Left ventricle myocardium inferior (tissue), 1 donor: ENCODE data around the gene DCHS1. TPM values are rescaled to one million over a fixed set of nuclear protein-coding genes. Genes with fewer than 3 reads are reported as not detected.
"Not testable (repeated sequence)": the region's sequence is repeated elsewhere in the genome, so short reads cannot be mapped to it uniquely, and the experiment has no call there.

Experiments
- DNase-seq: peaks from one replicate; pipeline ENCODE4 v3.0.0-alpha.2; 2020
- H3K27ac ChIP-seq: fragments of 200-600 bp; replicated peaks from 2 replicates; pipeline ENCODE4 v1.8.0; 2021
- H3K27me3 ChIP-seq: fragments of 200-600 bp; 2 replicates; pipeline ENCODE4 v1.8.0; 2021; ENCODE audit warnings: low read depth
- H3K36me3 ChIP-seq: fragments of 200-600 bp; 2 replicates; pipeline ENCODE4 v1.8.0; 2021
- H3K4me1 ChIP-seq: fragments of 200-600 bp; 2 replicates; pipeline ENCODE4 v1.8.0; 2021
- H3K4me3 ChIP-seq: fragments of 200-600 bp; 2 replicates; pipeline ENCODE4 v1.8.0; 2021; ENCODE audit warnings: mild to moderate bottlenecking, moderate library complexity
- H3K9me3 ChIP-seq: fragments of 200-600 bp; replicated peaks from 2 replicates; pipeline ENCODE4 v1.8.0; 2021
- CTCF ChIP-seq: fragments of 200-600 bp; IDR thresholded peaks from 2 replicates; pipeline ENCODE4 v1.8.0; 2021; ENCODE audit warnings: antibody characterized with exemption, mild to moderate bottlenecking, borderline replicate concordance
- intact Hi-C: fragments of 100-400 bp; cut with micrococcal nuclease; formaldehyde crosslinking; loops from one replicate; pipeline ENCODE4 v1.11.0; 2022
- long read RNA-seq: library from polyadenylated mRNA; unstranded; transcript quantifications from one replicate; pipeline ENCODE4 v2.0.0, GENCODE V29; 2021
- total RNA-seq: library from RNA; stranded (reverse); fragmentation: NEBNext Ultra II Directional; extraction: Animal tissue kit (Norgen Biotek cat#: 25700); gene quantifications from one replicate; pipeline ENCODE4 v1.2.1, GENCODE V29; 2021
- donor health status: DM: no; HTN: yes; CAD: no; lungs with severe emphysema.

The DCHS1 gene
- total RNA-seq: 9.5 TPM
- long read RNA-seq, partial matches to known transcripts: 8 of 8 reads
- long read RNA-seq, other reads (novel, unspliced or antisense): 0 of 8 reads

GRCh38 chr11:6655790-6656583, at the start of gene DCHS1:
Gene DCHS1 (minus strand): TSS chr11:6655809. CDS start chr11:6641613, 14,196 bp downstream.
- no peak for DNase-seq
- Histone ChIP-seq H3K9me3 (no peaks in the 10 kb centered on the region), H3K27ac (peak within 1 kb of the TSS; percentile 87), H3K36me3 (no peaks in the 10 kb centered on the region), H3K27me3 (no peaks in the 10 kb centered on the region), H3K4me1 (peaks cover 53% of the 10 kb centered on the region), H3K4me3 (peak within 1 kb of the TSS; percentile 68)
- intact Hi-C loops: no loop called here
- TF ChIP-seq CTCF: no peak

GRCh38 chr11:6703247-6704063, 47.8 kb upstream of the DCHS1 start:
- intact Hi-C loops: no loop called here
- no peaks in the 10 kb centered on the region for H3K27me3 ChIP-seq
- no peaks in the 10 kb centered on the region for H3K9me3 ChIP-seq
- no peaks in the 10 kb centered on the region for H3K36me3 ChIP-seq
- peak; percentile 73 for TF ChIP-seq CTCF
- no peak overlapping the region for H3K4me3 ChIP-seq
- peak overlapping the region; percentile 34 for H3K27ac ChIP-seq
- peak; percentile 26 for DNase-seq
- H3K4me1 ChIP-seq: peaks cover 19% of the 10 kb centered on the region

- H3K36me3 ChIP-seq, intact Hi-C loops, H3K27me3 ChIP-seq, H3K4me3 ChIP-seq, H3K9me3 ChIP-seq, DNase-seq: not testable (repeated sequence)
- H3K4me1 ChIP-seq: peaks cover 19% of the 10 kb centered on the region
- H3K27ac ChIP-seq: peak overlapping the region; percentile 8
Observed at GRCh38 chr11:6701955-6702354, 46.3 kb upstream of the DCHS1 start.

GRCh38 chr11:6695377-6695776, 39.8 kb upstream of the DCHS1 start:
- H3K9me3 ChIP-seq: no peaks in the 10 kb centered on the region
- H3K27ac ChIP-seq: peak overlapping the region; percentile 90
- TF ChIP-seq CTCF: no peak
- intact Hi-C loops: no loop called here
- H3K4me1 ChIP-seq: peaks cover 36% of the 10 kb centered on the region
- no peak for DNase-seq
- no peak overlapping the region for H3K4me3 ChIP-seq
- H3K36me3 ChIP-seq: no peaks in the 10 kb centered on the region
- H3K27me3 ChIP-seq: no peaks in the 10 kb centered on the region

- H3K4me3 ChIP-seq: no peak overlapping the region
- no peaks in the 10 kb centered on the region for H3K27me3 ChIP-seq
- H3K9me3 ChIP-seq: no peaks in the 10 kb centered on the region
- DNase-seq: no peak
- intact Hi-C loops: no loop called here
- TF ChIP-seq CTCF: no peak
- H3K27ac ChIP-seq: peak overlapping the region; percentile 90
- H3K36me3 ChIP-seq: no peaks in the 10 kb centered on the region
- H3K4me1 ChIP-seq: peaks cover 36% of the 10 kb centered on the region
Observed at GRCh38 chr11:6694229-6694535, 38.6 kb upstream of the DCHS1 start.
